ENCODE measurements around the gene CFAP70.
"Not testable (repeated sequence)": the region's sequence is repeated elsewhere in the genome, so short reads cannot be mapped to it uniquely, and the experiment has no call there.

CFAP70 gene

DNA sequence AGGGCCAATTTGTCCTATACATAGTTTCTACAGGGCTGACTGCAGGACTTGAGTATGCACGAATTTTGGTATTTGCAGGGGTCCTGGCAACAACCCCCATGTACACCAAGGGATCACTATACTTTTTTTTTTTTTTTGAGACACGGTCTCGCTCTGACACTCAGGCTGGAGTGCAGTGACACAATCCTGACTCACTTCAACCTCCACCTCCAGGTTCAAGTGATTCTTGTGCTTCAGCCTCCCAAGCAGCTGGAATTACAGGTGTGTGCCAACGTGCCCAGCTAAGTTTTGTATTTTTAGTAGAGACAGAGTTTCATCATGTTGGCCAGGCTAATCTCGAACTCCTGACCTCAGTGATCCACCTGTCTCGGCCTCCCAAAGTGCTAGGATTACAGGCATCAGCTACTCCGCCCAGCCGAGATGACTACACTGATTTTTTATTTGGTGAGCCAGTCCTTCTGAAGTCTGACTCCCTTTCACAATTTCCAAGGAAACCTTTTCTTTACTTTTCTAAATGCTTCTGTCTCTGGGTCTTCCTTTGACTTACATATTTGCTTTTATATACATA lies 19.8 kb downstream of the CFAP70 start:
- DNase-seq = no peak

DNA sequence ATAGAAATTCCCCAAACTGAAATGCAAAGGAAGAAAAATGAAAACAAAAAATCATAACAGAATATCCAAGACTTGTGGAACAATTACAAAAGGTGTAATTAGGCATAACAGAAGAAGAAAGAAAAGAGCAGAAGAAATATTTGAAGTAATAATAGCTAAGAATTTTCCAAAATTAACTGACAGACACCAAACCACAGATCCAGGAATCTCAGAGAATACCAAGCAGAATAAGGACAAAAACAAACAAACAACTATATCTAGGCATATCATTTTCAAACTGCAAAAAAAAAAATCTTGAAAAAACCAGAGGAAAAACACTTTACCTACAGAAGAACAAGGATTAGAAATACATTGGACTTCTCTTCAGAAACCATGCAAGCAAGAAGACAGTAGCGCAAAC lies 25.5 kb downstream of the CFAP70 start:
- no peak for DNase-seq

DNA sequence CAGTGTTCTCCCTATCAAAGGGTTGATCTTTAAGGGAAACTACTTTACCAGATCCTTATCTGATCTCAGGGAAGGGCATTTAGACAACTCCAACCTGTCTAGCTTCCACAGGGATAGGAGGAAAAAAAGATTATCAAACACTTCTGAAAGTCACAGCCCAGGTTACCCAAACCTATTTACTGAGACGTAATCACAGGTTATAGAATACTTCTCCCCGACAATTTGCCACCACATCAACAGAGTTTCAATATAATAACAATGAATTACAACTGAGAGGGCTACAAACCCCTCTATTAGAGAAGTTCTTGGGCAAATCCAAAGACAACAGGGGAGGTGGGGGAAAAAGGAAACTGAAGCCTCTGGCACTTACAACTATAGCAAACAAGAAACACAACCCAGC lies 26.3 kb downstream of the CFAP70 start:
- DNase-seq = no peak

DNA sequence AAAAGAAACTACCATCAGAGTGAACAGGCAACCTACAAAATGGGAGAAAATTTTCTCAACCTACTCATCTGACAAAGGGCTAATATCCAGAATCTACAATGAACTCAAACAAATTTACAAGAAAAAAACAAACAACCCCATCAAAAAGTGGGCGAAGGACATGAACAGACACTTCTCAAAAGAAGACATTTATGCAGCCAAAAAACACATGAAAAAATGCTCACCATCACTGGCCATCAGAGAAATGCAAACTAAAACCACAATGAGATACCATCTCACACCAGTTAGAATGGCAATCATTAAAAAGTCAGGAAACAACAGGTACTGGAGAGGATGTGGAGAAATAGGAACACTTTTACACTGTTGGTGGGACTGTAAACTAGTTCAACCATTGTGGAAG lies 30.1 kb downstream of the CFAP70 start:
- DNase-seq = not testable (repeated sequence)

DNA sequence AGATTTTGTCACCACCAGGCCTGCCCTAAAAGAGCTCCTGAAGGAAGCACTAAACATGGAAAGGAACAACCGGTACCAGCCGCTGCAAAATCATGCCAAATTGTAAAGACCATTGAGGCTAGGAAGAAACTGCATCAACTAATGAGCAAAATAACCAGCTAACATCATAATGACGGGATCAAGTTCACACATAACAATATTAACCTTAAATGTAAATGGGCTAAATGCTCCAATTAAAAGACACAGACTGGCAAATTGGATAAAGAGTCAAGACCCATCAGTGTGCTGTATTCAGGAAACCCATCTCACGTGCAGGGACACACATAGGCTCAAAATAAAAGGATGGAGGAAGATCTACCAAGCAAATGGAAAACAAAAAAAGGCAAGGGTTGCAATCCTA lies 33.4 kb downstream of the CFAP70 start:
- not testable (repeated sequence) for DNase-seq

DNA sequence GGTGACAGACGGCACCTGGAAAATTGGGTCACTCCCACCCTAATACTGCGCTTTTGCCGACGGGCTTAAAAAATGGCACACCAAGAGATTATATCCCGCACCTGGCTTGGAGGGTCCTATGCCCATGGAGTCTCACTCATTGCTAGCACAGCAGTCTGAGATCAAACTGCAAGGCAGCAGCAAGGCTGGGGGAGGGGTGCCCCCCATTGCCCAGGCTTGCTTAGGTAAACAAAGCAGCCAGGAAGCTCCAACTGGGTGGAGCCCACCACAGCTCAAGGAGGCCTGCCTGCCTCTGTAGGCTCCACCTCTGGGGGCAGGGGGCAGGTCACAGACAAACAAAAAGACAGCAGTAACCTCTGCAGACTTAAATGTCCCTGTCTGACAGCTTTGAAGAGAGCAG lies 35.1 kb downstream of the CFAP70 start:
- DNase-seq = not testable (repeated sequence)

DNA sequence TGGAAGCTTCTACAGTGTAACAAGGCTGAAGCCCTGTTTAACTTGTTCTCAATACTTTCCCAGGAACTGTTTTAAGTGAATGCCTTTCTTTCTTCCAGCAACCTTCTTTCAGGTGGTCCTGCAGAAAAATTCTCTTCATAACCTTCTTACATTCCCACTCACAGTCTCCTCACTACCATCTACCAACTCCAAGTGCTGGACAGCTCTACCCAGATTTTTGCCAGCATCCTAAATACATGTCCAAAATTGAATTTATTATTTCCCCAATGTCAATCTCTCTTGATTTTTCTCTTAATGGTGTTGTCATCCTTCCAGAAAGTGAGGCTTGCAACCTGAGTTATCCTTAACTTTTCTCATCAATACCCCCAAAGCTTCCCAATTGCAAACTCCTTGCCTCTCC lies 48.2 kb downstream of the CFAP70 start:
- DNase-seq = no peak

DNA sequence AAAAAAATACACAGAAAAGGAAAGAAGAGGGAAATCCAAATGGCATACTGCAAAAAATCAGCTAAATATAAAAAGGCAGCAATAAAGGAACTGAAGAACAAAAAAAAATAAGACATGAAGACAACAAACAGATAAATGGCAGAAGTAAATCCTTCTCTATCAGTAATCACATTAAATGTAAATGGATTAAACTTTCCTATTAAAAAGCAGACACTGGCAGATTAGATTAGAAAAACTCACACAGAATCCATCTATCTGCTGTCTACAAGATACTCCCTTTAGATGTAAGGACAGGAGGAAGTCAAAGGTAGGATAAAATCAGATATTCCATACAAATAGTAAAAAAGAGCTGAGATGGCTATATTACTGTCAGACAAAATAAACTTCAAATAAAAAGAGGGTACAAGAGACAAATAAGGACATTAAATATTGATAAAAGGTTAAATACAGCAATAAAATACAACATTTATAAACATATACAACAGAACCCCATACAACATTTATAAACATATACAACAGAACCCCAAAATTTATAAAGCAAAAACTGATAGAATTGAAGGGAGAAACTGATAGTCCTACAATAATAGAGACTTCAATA lies 51.4 kb downstream of the CFAP70 start:
- DNase-seq = no peak

DNA sequence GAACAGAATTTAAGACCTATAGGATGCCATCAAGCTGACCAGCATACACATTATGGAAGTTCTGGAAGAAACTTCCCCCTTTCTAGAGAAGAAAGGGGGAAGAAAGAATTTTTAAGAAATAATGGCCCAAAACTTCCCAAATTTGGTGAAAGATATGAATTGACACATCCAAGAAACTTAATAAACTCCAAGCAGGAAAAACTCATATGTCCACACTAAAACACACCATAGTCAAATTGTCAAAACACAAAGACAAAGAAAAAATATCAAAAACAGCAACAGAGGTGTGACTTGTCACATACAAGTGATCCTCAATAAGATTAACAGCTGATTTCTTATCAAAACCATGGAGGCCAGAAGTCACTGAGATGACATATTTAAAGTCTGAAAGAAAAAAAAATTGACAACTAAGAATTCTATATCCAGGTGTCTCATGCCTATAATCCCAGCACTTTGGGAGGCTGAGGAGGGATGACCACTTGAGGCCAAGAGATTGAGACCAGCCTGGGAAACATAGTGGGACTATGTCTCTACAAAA lies 52.4 kb downstream of the CFAP70 start:
- no peak for DNase-seq

DNA sequence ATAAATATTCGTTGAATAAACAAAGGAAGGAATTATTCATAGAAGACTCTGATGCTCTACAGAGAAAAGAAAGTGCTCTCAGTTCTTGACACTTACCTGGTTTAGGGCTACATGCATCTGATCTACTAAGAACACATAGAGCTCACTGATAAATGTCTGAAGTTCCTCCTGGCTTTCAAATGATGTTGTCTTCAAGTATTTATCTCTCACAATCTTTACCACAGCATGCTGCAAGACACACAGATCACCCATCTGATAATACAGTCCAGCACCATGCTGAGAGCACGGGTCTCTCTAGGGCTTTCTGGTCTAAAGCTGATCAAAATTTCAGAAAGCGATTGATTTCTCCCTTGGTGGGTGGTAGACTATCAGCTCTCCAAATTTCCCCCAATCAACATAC lies 61.7 kb downstream of the CFAP70 start:
- no peak for DNase-seq

DNA sequence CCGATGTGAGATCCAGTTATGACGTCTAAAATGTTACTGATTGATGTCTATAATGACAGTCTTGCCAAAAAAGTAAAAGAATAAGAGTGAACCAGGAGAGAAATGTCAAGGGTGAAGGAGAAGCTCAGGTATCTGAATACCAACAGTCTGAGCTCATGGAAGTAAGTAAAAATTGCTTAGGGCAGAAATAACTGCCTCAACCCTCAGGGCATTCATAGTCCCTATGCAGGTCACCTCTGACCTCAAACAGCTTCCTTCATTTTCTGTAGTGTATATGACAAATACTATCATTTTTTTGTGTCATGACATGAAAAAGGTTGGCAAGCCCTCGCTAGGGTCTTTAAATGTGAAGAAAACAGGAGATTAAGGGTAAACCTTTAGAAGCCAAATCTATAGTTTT lies 65.2 kb downstream of the CFAP70 start:
- DNase-seq = no peak

DNA sequence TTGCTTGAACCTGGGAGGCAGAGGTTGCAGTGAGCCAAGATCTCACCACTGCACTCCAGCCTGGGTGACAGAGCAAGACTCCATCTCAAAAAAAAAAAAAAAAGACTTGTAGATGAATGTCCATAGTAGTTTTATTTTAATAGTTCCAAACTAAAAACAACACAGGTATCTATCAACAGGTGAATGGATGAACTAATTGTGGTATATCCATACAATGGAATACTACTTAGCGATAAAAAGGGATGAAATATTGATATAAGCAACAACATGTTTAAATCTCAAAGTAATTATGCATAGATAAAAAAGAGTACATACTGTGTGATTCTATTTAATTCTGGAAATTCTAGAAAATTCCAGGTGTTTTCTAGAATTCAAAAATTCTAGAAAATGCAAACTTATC lies 68.7 kb downstream of the CFAP70 start:
- DNase-seq = no peak

DNA sequence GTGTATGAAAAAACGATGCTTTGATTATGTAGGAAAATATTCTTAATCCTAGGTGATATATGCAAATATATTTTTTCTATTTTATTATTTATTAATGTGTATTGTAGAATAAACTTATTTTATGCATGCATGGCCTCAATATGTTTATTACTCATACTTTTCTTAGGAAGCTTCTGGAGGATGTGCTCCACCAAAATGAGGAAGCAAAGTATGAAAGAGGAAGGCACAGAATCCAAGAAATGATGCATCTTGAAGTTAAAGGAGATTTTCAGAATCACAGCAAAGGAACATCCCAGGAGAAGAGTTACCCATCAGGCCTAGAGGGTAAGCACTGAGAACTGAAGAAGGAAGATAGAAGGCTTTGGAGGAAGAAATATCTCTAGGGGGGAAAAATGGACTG lies 71.2 kb downstream of the CFAP70 start:
- DNase-seq = no peak

DNA sequence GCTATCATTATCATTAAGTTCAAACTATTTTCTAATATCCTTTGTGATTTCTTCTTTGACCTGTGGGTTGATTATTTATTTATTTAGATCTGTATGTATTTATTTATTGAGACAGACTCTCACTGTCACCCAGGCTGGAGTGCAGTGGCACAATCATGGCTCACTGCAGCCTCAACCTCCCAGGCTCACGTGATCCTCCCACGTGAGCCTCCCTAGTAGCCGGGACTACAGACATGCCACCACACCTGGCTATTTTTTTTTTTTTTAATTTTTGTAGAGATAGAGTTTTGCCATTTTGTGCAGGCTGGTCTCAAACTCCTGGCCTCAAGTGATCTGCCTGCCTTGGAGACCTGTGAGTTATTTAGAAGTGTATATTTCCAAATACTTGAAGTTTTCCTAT lies 77.6 kb downstream of the CFAP70 start:
- DNase-seq = no peak

DNA sequence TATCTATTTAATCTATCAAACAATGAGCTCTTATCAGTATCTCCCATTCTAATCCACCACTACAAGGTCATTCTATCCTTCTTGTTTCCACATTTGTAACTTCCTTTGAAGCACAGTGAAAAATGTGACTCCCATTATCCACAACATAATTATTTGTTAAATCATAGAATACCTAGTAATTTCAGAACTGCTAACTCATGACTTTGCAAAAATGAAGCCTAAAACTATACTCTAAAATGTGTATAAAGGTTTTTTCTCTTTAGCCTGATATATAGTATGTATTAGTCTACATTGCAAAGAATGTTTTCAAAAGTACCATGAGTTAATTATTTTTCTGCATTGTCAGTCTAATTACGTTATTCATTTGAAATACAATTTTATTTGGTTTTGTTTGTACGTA lies 94.2 kb downstream of the CFAP70 start:
- DNase-seq = no peak

DNA sequence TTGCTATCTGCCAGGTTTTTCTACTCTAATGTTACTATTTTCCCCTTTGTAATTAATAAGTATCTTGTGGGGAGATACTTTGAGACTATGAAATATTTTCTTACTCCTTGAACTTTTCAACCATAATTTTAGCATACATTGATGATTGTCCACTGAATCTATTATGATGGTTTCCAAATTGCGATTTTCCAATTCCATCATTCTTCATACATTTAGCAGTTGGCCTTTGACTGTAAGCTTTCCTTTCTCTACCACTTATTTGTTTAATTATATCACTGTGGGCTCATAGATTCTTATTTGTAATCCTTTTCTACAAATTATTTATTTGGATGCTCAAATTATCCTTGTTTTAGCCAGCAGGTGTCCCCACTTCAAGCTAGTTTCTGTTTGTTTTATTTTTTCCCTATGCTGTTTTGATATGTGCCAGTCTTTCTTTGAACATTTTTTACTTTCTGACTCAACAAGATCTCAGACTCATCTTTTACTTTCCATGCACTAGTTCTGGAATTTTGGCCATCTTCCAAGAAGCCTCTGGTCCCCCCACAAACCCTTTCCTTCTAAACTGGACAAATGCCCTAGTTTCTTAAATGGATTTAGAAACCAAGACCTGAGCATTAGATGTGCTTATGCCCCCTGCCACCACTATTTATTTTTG lies 94.8 kb downstream of the CFAP70 start:
- no peak for DNase-seq

DNA sequence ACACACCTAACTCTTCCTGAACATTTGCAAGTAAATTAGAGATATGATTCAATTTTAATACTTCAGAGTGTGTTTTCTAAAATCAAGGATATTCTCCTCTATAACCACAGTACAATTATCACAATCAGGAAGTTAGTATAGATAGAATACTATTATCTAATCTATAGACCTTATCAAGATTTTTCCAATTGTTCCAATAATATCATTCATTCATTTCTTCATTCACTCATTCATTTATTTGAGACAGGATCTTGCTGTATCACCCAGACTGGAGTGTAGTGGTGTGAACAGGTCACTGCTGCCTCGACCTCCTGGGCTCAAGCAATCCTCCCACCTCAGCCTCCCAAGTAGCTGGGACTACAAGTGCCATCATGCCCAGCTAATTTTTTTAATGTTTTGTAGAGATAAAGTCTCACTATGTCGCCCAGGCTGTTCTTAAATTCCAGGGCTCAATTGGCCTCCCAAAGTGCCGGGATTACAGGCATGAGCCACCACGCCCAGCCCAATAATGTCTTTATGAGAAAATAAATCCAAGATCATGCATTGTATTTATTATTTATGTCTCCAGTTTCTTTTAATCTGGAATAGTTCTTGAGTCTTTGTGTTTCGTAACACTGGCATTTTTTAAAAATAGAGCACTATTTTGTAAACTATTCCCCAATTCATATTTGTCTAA lies 95.6 kb downstream of the CFAP70 start:
- DNase-seq = no peak

DNA sequence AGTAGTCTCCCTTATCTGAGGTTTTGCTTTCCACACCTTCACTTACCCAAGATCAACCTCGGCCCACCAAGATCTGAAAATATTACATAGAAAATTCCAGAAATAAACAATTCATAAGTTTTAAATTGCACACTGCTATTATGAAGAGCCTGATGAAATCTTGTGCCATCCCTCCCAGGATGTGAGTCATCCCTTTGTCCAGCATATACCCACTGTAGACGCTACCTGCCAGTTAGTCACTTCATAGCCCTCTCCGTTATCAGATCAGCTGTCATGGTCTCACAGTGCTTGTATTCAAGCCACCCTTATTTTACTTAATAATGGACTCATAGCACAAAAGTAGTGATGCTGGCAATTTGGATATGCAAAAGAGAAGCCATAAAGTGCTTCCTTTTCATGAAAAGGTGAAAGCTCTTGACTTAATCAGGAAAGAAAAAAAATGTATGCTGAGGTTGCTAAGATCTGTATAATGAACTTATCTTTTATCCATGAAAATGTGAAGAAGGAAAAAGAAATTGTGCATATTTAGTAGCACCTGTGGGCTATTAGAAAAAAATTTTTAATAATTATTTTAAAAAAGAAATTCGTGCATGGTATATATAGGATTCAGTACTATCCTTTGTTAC lies 96.4 kb downstream of the CFAP70 start:
- DNase-seq = no peak

DNA sequence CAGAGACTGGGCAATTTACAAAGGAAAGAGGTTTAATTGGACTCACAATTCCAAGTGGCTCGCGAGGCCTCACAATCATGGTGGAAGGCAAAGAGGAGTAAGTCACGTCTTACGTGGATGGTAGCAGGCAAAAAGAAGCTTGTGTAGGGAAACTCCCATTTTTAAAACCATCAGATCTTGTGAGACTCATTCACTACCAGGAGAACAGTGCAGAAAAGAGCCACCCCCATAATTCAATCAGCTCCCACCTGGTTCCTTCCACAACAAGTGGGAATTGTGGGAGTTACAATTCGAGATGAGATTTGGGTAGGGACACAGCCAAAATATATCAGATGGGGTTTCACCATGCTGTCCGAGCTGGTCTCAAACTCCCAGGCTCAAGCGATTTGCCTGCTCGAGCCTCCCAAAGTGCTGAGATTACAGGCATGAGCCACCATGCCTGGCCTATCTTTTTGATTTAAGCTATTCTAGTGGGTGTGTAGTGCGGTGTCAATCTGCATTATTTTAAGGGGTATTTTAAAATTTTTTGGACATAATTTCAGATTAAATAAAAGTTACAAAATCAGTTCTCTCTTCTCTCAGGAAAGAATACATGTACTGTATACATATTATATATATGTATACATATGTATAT lies 97.2 kb downstream of the CFAP70 start:
- no peak for DNase-seq

DNA sequence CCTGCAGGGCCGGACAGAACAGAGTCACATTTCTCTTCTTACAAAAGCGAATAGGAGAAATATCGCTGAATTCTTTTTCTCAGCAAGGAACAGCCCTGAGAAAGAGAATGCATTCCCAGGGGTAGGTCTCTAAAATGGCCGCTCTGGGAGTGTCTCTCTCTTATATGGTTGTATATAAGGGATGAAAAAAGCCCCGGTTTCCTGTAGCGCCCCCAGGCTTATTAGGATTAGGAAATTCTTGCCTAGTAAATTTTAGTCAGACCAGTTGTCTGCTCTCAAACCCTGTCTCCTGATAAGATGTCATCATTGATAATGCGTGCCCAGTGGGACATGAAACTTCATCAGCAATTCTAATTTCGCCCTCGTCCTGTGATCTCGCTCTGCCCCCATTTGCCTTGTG lies 100.1 kb downstream of the CFAP70 start:
- DNase-seq = not testable (repeated sequence)

DNA sequence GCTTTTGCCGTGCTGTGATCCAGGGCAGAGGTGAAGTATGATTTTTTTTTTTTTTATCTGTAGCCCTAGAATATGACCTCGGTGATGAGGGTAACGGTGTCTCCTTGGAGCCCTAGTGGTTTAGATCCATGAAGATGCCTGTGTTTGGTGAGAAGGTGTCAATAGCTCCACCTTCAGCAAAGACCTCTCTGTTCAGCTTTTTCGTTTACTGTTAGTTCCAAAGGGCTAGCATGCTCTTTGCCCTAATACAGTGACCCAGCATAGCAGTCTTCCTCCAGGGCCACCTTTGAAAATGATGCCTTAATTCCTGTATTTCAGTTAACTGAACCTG lies 105.5 kb downstream of the CFAP70 start:
- DNase-seq = no peak

DNA sequence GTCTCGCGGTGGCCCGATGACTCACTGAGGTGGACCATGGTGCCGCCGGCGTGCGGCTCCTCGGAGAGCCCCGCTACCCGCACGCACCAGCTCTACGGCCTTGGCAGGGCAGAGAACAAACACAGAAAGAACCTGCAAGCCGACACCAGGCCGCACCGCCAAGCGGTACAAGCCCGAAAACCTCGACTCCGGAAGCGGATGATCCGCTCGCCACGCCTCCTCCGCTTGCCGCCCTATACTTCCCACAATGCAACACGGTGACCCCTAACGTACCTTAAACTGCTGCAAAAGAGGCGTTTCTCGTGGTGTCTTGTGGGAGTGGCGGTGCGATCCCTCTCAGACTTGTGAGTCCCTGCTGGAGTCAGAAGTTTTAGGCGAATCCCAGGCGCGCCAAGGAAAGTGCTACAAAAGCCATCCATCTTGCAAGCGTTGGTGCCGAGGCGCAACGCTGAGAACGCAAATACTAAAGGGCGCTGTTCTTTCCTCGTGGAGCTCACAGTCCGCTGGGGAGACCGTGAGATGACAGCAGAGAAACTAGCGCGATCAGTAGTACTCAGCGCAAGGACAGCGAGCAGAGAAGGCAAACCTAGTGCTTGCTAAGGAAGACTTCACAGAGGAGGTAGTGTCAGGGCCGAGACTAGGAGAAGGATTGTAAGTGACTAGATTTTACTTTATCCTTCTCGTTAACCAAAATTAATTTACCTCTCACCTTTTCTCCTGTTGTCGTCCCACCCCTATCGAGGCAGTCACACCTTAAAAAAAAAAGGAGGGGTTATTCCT lies 106.0 kb downstream of the CFAP70 start, which contains the start of gene MRPS16:
MRPS16 (minus strand) TSS at position 200 of the 780 bp plus-strand sequence; CDS start at position 38, 162 bp downstream.
- peak; percentile 88 to 90 for DNase-seq
